ENCODE results near the gene CAP2.

Gene CAP2

GRCh38 chr6:17588011-17588410 lies 194.6 kb downstream of the CAP2 start:
- Histone ChIP-seq H3K27ac (peak overlapping the region; percentile 10), H3K9me3 (no peaks in the 10 kb centered on the region), H3K4me1 (ENCODE audit: control insufficient read depth in 1 of 2, insufficient read depth in 1 of 2, low read depth in 1 of 2, low read length in 1 of 2) (peaks cover 44 to 58% of the 10 kb centered on the region in 2 experiments), H3K27me3 (no peaks in the 10 kb centered on the region), H3K4me3 (ENCODE audit: low read depth in 1 of 2, low read length in 1 of 2) (no peak overlapping the region), H3K36me3 (no peaks in the 10 kb centered on the region)
- TF ChIP-seq CTCF (IDR thresholded peaks at IDR 0.05) = no peak

GRCh38 chr6:17589406-17590096 lies 196.2 kb downstream of the CAP2 start:
- Histone ChIP-seq H3K27me3 (no peaks in the 10 kb centered on the region), H3K9me3 (no peaks in the 10 kb centered on the region), H3K27ac (peak overlapping the region; percentile 10), H3K4me1 (ENCODE audit: control insufficient read depth in 1 of 2, insufficient read depth in 1 of 2, low read depth in 1 of 2, low read length in 1 of 2) (peaks cover 50 to 61% of the 10 kb centered on the region in 2 experiments), H3K36me3 (no peaks in the 10 kb centered on the region), H3K4me3 (ENCODE audit: low read depth in 1 of 2, low read length in 1 of 2) (no peak overlapping the region)
- TF ChIP-seq CTCF (IDR thresholded peaks at IDR 0.05) = no peak

- Histone ChIP-seq H3K27ac (peak overlapping the region; percentile 89), H3K27me3 (no peaks in the 10 kb centered on the region), H3K4me1 (ENCODE audit: control insufficient read depth in 1 of 2, insufficient read depth in 1 of 2, low read depth in 1 of 2, low read length in 1 of 2) (peaks cover 40 to 45% of the 10 kb centered on the region in 2 experiments), H3K36me3 (no peaks in the 10 kb centered on the region), H3K4me3 (ENCODE audit: low read depth in 1 of 2, low read length in 1 of 2) (peak overlapping the region; percentile 7 to 39), H3K9me3 (no peaks in the 10 kb centered on the region)
- TF ChIP-seq CTCF (IDR thresholded peaks at IDR 0.05) = no peak
Observed at GRCh38 chr6:17591287-17591686, 197.9 kb downstream of the CAP2 start.

- Histone ChIP-seq H3K27ac (peak overlapping the region; percentile 89), H3K27me3 (no peaks in the 10 kb centered on the region), H3K36me3 (no peaks in the 10 kb centered on the region), H3K9me3 (no peaks in the 10 kb centered on the region), H3K4me3 (ENCODE audit: low read depth in 1 of 2, low read length in 1 of 2) (no peak overlapping the region), H3K4me1 (ENCODE audit: control insufficient read depth in 1 of 2, insufficient read depth in 1 of 2, low read depth in 1 of 2, low read length in 1 of 2) (peaks cover 36 to 40% of the 10 kb centered on the region in 2 experiments)
- no peak for TF ChIP-seq CTCF (IDR thresholded peaks at IDR 0.05)
Observed at GRCh38 chr6:17593246-17593645, 199.9 kb downstream of the CAP2 start.

- Histone ChIP-seq H3K4me1 (ENCODE audit: control insufficient read depth in 1 of 2, insufficient read depth in 1 of 2, low read depth in 1 of 2, low read length in 1 of 2) (peaks cover 34 to 37% of the 10 kb centered on the region in 2 experiments), H3K36me3 (no peaks in the 10 kb centered on the region), H3K27ac (no peak overlapping the region), H3K4me3 (ENCODE audit: low read depth in 1 of 2, low read length in 1 of 2) (no peak overlapping the region), H3K27me3 (no peaks in the 10 kb centered on the region), H3K9me3 (no peaks in the 10 kb centered on the region)
- no peak for TF ChIP-seq CTCF (IDR thresholded peaks at IDR 0.05)
Observed at GRCh38 chr6:17596085-17596484, 202.7 kb downstream of the CAP2 start.

Measured in neutrophil (primary cell).